ENCODE results near the gene BTRC.
A peak's percentile ranks its signal among the peaks of the same experiment; 100 is the strongest.
"Not testable (repeated sequence)": the region's sequence is repeated elsewhere in the genome, so short reads cannot be mapped to it uniquely, and the experiment has no call there.

The BTRC gene

DNA sequence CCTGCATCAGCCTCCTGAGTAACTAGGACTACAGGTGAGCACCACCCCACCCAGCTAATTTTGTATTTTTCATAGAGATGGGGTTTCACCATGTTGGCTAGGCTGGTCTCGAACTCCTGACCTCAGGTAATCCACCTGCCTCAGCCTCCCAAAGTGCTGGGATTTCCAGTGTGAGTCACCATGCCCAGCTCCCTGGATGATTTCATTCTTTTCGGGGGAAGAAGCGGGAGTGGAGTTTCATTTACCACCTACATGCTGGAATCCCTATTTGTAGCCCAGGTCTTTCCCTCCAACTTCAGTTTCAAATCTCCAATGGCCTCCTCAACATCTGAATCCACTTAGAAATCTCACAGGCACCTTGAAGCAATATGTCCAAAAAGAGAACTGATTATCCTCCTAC is 2.9 kb upstream of the BTRC start:
- DNase-seq (ENCODE audit: low read depth), result no peak

DNA sequence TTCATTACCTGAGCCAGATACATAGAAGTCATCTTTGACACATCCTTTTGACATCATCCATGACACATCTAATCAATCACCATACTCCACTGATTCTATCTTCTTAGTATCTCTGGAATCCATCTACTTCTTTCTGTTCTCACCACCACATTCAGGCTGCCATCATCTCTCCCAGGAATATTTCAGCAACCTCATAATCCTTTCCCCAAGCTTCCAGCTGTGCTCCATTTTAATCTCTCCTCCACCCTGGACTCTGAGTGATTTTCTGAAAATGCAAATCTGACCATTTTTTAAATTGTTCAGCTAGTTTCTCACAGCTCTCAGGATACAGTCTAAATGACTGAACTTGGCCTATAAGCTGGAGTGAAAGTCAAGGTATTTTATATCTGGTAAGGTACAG is 2.5 kb upstream of the BTRC start:
- no peak for DNase-seq (ENCODE audit: low read depth)

DNA sequence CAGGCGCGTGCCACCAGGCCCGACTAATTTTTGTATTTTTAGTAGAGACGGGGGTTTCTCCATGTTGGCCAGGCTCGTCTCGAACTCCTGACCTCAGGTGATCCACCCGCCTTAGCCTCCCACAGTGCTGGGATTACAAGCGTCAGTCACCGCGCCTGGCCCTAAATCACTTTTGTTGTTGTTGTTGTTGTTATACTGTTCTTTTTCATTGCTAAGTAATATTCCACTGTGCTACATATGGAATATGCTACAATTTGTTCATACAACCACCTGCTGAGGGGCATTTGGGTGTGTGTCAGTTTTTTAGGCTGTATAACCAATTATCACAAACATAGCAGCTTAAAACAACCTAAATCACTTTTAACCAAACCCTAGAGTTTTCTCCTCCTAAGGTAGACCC is 1.1 kb upstream of the BTRC start:
- not testable (repeated sequence) for DNase-seq (ENCODE audit: low read depth)

DNA sequence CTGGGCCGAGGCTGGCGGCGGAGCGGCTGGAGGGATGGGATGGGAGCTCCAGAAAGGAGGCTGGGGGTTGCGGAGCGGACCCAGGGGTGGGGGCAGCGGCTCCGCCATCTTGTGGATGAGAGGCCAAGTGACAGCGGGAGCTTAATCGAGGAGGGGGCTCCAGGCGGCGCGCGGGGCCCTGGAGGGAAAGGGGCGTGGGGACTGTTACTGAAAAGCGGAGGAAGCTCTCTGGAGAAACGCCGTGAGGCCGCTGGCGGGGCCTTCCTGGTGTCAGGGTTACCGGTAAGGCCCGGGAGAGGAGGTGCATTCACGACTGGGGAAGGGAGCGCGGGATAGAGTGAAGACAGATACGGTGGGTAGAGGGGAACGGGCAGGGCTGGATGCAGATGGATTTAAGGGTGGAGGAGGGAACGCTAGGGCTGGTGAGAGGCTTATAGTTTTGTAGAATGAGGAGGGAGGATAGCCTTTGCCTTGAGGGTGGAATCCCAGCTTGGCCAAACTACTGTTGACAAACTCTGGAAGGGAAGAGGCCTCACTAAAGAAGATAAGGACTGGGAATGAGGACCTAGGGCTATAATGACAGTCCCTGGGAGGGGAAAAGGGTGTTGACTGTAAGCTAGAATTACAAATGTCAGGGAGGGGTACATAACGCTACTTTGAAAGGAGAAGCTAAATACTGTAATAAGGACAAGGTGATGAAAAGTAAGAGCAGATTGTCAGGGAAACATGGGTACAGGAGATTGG is 535 bp downstream of the BTRC start:
- peak; percentile 12 for DNase-seq (ENCODE audit: low read depth)

DNA sequence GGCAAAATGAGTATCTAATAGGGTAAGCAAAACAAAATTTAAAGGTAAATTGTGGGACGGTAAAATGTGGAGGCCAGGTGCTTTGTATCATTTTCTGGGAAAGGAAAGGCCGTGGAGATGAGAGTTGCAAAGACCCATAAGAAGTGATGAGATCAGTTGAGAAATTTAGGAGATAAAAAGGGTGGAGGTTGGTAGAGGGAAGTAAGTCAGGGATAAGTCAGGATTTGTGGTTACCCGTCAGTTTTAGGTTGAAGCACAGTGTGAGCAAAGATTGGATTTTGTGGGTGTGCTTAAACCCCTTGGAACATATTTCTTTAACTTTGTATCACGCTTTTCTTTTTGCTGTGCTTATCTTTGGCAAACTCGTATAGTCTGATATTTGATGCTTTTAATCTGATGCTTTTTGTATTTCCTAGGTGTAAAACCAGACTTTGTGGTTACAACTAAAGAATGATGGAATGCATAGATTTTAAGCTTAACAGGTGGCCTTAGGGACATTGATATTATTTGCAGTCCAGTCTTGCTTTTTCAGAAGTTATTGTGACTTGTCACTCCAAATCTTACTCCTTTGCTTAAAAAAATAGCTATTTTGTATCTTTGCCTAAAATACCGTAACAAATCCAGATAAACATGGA is 1.2 kb downstream of the BTRC start:
- no peak for DNase-seq (ENCODE audit: low read depth)

DNA sequence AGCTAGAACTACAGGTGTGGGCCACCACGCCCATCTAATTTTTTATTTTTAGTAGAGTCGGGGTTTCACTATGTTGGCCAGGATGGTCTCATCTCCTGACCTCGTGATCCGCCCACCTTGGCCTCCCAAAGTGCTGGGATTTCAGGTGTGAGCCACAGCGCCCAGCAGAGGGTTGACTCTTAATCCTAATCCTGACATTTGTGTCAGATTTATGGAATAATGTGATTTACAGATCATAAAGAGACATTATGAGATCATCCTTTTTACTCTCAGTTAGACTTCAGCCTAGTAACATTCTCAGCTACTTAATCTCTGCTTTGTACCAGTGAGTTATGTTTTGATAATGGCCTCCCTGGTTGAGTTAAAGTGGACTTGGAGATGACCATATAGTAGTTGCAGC is 2.2 kb downstream of the BTRC start:
- DNase-seq (ENCODE audit: low read depth), result no peak

DNA sequence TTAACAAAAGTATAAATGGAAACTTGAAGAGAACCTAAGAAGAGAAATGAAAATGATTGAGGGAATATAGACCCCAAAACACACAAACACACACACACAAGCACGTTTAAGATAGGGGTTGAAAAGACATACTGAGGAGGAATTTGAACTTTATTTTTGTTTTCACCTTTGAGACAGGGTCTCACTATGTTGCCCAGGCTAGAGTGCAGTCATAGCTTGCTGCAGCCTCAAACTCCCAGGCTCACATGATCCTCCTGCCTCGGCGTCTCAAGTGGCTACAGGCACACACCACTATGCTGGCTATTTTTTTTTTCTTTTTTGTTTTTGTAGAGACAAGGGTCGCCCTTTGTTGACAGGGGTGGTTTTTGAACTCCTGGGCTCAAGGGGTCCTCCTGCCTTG is 4.0 kb downstream of the BTRC start:
- DNase-seq (ENCODE audit: low read depth), result no peak

DNA sequence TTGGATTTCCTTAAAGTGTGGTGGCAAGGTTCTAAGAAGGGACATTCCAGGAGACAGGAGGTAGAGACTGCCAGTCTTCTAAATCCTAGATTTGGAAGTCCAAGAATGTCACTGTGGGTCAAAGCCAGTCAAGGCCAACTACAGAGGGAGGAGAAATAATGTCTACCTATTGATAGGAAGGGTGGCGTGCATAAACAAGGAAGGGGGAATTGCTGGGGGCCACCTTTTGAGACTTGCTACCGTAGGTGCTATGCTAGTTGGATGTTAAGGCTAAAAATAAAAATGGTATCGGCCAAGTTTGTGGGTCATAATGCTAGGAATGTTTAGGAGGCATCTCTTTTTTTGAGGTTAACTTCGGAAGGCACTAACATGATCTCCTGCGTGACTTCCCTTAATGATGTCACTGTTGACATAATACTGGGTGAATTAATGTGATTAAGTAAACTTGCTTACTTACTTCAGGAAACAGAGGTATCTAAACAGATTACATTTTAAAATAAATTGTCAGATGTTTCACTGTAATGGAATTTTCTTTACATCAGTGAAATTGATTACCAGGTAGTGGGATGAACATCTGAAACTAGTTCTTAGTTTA is 4.8 kb downstream of the BTRC start:
- DNase-seq (ENCODE audit: low read depth), result no peak

DNA sequence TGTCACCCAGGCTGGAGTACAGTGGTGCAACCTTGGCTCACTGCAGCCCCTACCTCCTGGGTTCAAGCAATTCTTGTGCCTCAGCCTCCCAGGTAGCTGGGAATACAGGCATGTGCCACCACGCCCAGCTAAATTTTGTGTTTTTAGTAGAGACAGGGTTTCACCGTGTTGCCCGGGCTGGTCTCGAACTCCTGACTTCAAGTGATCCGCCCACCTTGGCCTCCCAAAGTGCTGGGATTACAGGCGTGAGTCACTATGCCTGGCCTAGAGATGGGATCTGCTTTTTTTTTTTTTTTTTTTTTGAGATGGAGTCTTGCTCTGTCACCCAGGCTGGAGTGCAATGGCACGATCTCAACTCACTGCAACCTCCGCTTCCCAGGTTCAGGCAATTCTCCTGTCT is 6.1 kb downstream of the BTRC start:
- DNase-seq (ENCODE audit: low read depth), result not testable (repeated sequence)

DNA sequence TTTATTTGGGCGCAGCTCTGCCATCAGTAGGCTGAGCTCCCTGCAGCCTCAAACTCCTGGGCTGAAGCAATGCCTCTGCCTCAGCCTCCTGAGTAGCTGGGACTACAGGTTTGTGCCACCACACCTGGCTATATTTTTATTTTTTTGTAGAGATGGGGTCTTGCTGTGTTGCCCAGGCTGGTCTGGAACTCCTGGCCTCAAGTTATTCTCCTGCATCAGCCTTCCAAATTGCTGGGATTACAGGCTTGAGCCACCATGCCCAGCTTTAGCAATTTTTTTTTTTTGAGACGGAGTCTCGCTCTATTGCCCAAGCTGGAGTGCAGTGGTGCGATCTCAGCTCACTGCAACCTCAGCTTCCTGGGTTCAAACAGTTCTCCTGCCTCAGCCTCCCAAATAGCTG is 6.9 kb downstream of the BTRC start:
- not testable (repeated sequence) for DNase-seq (ENCODE audit: low read depth)

DNA sequence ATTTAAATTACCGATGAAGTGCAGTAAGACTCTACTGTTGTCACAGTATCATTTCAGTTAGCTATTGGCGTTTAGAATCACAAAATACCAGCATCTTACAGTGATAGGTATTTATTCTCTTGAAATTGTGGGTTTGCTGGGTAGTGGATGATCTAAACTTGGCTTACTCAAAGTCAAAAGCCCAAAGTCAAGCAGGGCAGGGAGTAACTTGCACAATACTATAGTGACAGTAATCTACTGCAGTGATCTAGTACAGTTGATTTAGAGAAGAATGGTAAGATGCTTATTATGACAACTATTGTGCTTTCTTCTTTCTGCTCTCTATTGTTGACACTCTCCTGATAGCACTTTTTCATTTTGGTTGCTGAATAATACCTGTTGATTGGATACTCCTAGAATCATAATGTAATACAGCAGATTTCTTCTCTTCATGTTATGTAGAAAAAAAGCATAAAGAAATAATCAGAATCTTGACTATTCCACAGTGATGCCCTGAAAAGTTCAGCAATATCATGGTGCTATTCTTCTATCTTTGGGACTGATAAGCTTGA is 10.0 kb downstream of the BTRC start:
- no peak for DNase-seq (ENCODE audit: low read depth)

DNA sequence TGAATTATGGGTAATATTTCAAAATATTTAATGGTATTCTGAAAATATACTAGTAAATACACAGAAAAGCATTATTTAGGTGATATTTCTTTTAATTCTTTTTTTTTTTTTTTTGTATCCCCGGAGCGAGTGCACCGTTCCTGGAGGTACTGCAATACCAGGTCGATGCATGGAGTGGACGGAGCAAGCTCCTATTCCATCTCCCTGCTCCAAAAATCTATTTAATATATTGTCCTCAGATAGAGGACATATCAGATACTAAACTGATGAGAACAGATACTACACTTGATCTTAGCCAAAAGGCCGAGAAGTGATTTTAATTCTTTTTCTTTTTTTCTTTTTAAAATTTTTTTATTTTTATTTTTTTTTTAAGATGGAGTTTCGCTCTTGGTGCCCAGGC is 10.8 kb downstream of the BTRC start:
- DNase-seq (ENCODE audit: low read depth), result no peak

DNA sequence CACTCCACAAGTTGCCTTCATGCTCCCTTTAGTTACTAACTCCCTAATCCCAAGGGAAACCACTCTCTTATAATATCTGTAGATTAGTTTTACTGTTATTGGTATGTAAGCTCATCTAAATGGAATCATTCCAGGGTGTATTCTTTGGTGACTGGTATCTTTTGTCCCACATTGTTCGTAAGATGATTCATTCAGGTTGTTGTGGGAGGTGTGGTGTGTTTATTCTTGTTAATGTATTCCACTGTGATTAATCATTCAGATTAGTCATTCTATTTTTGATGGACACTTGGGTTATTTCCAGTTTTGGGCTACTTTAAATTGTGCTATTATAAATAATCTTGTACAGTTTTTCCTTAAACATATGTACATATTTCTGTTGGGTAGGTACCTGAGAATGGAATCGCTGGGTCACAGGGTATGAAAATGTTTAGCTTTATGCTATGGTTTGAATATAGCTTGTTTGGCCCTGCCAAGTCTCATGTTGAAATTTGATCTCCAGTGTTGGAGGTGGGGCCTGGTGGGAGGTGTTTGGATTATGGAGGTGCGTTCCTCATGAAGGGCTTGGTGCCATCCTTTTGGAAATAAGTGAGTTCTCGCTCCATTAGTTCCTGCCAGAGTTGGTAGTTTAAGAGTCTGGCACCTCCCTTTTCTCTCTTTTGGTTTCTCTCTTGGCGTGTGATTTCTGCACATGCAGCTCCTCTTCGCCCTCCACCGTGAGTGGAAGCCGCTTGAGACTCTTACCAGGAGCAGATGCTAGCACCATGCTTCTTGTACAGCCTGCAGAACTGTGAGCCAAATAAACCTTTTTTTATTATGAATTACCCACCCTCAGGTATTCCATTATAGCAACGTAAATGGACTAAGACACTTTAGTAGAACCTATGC is 13.8 kb downstream of the BTRC start:
- DNase-seq (ENCODE audit: low read depth), result peak; percentile 13

DNA sequence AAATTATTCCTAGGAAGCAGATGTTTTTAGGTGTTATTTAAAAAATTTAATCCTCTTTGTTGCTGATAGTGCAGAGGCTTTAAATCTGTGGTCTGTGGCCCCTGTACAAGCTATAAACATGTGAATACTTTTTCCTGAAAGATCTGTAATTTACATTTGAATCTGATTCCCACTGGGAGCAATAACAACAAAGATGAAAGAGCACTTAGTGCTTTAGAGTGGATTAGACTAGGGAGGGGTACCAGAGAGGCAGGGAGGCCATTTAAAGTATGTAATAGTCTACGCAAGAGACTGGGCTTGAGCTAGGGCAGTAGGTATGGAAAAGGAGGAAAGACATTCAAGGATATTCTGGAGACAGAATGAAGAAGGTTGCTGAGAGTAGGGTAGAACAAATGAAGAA is 19.1 kb downstream of the BTRC start:
- no peak for DNase-seq (ENCODE audit: low read depth)

DNA sequence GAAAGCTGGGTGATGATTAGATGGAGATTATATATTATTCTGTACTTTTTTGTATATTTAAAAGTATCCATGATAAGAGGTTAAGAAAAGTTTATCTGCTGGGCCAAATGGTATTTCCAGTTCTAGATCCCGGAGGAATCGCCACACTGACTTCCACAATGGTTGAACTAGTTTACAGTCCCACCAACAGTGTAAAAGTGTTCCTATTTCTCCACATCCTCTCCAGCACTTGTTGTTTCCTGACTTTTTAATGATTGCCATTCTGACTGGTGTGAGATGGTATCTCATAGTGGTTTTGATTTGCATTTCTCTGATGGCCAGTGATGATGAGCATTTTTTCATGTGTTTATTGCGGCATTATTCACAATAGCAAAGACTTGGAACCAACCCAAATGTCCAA is 20.0 kb downstream of the BTRC start:
- DNase-seq (ENCODE audit: low read depth), result not testable (repeated sequence)

DNA sequence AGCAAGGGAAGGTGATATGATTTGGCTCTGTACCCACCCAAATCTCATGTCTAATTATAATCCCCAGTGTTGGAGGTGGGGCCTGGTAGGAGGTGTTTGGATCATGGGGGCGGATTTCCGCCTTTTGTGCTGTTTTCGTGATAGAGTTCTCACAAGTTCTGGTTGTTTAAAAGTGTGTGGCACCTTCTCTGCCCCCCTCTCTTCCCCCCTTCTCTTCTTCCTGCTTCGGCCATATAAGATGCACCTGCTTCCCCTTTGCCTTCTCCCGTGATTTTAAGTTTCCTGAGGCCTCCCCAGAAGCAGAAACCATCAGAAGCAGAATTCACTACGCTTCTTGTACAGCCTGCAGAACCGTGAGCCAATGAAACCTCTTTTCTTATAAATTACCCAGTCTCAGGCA is 21.1 kb downstream of the BTRC start:
- no peak for DNase-seq (ENCODE audit: low read depth)

DNA sequence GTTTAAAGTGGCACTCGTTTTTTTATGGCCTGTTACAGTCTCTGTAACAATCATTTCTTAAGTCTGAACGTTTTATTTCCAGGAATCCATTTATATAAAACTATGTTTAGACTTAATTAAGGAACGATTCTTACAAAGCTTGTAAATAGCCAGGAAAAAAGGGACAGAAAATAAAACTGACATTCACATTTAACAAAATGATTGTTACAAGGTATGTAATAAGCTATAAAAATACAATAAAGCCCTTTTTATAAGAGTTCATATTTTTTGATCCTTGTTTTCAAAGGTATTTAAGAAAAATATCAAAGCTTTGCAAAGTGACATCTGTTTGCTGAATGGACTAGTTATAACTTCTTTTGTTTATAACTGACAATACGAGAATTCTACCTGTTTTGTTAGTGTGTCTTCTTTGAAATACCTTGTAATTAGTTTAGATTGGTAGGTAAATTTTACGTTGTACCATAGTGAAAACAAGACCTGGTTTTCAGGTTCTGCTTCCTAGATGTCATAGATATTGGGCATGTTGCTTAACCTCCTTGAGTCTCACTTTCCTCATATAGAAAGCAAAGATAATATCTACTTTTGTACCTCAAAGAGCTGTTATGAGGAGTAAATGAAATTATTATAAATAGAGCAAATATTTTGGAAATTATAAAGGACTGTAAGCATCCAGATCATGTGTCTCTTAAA is 25.8 kb downstream of the BTRC start:
- no peak for DNase-seq (ENCODE audit: low read depth)

DNA sequence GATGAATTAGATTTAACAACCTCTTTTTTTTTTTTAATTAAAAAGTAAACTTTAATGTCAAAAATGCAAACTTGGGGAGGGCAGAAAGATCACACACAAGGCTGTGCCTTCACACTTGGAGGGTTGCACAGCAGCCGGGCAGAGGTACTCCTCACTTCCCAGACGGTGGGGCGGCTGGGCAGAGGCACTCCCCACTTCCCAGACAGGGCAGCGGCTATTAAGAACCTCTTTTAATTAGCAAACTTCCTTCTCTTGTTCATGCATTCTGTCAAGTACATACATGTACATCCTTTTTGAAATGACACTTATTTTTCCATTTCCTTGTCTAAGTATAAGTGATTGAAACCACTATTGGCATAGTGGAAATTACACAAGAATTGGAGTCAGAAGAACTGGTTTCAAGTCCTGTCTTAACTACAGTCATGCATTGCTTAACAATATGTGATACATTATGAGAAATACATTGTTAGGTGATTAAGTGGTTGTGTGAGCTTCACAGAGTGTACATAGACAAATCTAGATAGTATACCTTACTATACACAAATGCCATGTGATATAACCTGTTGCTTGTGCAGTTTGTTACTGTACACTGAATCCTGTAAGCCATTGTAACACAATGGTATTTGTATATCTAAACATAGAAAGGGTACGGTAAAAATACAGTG is 26.5 kb downstream of the BTRC start:
- no peak for DNase-seq (ENCODE audit: low read depth)

DNA sequence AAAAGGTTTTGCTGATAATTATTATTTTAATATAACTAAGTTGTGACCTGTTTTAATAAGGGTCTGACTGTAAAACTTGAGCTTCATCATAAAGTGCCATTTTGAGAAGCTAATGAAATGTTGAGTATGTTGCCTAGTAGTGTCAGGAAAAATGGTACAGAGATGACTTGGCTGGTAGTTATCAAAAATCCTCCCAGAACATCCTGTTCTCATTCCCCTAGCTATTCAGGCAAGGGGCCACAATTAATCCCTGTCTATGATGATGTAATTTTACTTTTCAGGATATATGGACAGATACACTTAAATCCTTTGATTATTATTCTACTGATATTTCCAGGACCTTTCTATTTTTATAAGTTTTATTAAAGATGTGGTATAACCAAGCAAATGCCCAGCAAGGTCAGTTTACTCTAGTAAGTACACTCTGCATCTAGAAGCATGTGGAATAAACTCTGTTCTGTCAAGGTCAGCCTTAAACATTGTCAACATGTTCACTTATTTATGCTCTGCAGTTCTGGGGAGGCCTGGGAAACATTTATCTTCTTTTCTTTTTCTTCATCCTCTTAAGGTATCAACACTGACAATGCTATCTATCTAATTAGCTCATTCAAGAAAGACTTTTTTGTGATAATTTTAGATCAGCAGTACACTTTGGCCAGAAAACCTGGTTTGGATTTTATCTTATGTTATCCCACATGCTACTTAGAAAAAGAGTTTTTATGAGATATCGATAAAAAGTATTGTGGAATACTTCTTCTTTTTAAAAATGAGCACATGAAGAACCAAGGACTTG is 32.1 kb downstream of the BTRC start:
- no peak for DNase-seq (ENCODE audit: low read depth)

DNA sequence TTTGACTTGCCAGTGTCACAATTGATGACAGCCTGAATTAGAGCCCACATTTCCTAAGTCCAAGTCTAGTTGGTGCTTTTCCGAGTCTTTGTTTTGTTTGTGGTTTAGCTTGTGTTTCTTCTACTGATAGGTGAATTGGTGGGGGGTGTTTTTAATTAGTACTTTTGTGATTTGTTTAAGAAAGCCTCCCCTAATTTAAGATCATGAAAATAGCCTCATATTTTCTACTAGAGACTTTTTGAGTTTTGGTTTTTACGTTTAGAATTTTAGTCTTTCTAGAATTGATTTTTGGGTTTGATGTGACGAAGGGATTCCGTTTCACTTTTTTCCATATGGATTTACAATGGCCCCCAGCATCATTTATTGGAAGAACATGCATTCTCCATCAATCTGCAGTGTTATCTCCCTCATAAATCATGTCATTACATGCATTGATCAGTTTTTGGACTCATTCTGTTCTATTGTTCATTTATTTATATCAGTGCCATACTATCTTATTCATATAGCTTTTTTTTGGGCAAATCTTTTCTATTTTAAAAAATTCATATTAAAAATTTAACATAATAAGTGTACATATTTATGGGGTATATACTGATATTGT is 32.8 kb downstream of the BTRC start:
- DNase-seq (ENCODE audit: low read depth), result no peak
